SH-SY5Y (cell line): ENCODE results near the gene CTDP1.

Experiments used
- GATA2 ChIP-seq: IDR thresholded peaks from 2 replicates; pipeline ENCODE4 v1.6.1; 2011; ENCODE audit warnings: mild to moderate bottlenecking, low read depth, low read length
- GATA3 ChIP-seq: IDR thresholded peaks from 2 replicates; pipeline ENCODE4 v1.6.1; 2011; ENCODE audit warnings: low read depth, mild to moderate bottlenecking, low read length, moderate library complexity

DNA sequence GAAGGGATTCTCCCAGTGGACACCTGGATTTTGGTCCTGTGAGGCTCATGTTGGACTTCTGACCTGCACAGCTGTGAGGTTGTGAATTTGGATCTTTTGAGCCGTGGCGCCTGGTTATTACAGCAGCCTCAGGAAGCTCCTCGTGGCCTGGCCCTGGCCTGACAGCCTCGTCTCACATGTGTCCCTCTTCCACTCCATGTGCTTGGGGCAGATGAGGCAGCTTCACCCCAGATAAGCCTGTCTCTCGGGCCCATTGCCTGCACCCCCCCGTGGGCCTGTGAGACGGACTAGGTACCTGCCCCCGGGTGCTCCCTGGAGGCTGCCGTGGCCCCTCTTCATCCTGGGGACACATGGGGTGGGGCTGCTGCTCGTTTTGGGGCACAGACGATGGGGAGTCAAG, 51.2 kb downstream of the CTDP1 start:
- no peak for TF ChIP-seq GATA2
- TF ChIP-seq GATA3, result no peak
